ENCODE data around the gene CAPZA1.

Gene CAPZA1

DNA sequence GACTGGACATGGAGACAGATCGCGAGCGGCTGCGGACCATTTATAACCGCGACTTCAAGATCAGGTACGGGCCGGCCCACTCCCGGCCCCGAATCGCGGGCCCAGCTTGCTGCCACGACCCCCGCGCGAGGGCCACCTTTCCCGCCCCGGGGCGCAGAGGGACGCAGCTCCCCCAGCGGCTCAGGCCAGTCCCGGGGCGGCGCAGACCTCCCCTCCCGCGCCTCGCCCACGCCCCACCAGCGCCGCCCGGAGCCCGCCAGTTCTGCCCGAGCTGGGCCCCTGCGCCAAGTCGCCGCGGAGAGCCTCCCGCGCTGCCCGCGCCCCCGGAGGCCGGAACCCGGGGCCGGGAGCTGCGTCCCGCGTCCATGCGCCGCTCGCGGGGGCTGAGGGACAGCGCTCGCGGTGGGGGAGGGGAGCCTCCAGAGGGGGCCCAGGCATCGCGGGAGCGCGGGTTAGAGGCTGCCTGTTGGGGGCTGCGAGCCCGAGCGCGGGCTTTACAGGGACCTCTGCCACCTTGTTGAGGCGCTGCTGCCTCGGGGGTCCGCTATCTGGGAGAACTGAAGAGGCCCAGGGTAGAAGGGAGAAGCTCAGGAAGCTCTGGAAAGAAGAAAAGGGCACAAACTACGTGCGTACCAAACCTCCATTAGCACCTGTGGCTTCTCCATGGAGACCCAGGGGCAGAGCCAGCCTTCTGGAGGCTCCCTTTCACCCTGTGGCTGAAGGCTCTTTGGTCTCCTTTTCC lies 55.5 kb downstream of the CAPZA1 start:
- H3K4me1 ChIP-seq (ENCODE audit: control insufficient read depth, insufficient read depth, low read length): peaks cover 5% of the 10 kb centered on the region; the same call in 1 of the 2 replicates
- ChIA-PET CTCF (interaction anchor here (0.6 to 2.6 kb wide), 12 partner anchors 13 to 173 kb away, joined by 3 to 12 read pairs (median 5); no protein-coding TSS in a partner anchor), POLR2A (interaction anchor here (0.5 to 6.0 kb wide), 21 partner anchors 10 to 393 kb away, joined by 3 to 91 read pairs (median 5); partner anchors contain the start of genes CAPZA1, CTTNBP2NL, PPM1J and RHOC)
- H3K36me3 ChIP-seq (ENCODE audit: control insufficient read depth in 2 of 2, insufficient read depth in 1 of 2, low read length in 2 of 2): peaks cover 0 to 41% of the 10 kb centered on the region in 2 experiments; a peak in 1 of 3 replicates
- no peaks in the 10 kb centered on the region for H3K9me3 ChIP-seq (ENCODE audit: control insufficient read depth, insufficient read depth, low read depth, low read length)
- peak overlapping the region; percentile 85 for H3K27ac ChIP-seq (ENCODE audit: extremely low read depth, low read depth, low read length)
- peak overlapping the region; percentile 80 for H3K4me3 ChIP-seq (ENCODE audit: low read depth, low read length)
- TF ChIP-seq ZNF155 (tag by site-specific recombination; IDR thresholded peaks at IDR 0.05): no peak
- TF ChIP-seq ZNF239 (tag by site-specific recombination; IDR thresholded peaks at IDR 0.05): no peak
- TF ChIP-seq ZNF394 (tag by site-specific recombination; IDR thresholded peaks at IDR 0.05; ENCODE audit: borderline replicate concordance): peak; percentile 39; the same call in 1 of the 2 replicates
- peak; percentile 22; the same call in 1 of the 2 replicates for TF ChIP-seq YY1 (tag by site-specific recombination; IDR thresholded peaks at IDR 0.05)
- peak; percentile 75 for TF ChIP-seq GLIS2 (tag by site-specific recombination; IDR thresholded peaks at IDR 0.05)
- TF ChIP-seq TRIM28 (IDR thresholded peaks at IDR 0.05; ENCODE audit: borderline replicate concordance, low read length): 0 out of 2 replicates have a peak, but pooled peaks have one; percentile 29
- peak; percentile 70 for TF ChIP-seq PATZ1 (tag by site-specific recombination; IDR thresholded peaks at IDR 0.05)
- TF ChIP-seq ZNF223 (tag by site-specific recombination; IDR thresholded peaks at IDR 0.05): peak; percentile 96
- TF ChIP-seq EGR2 (tag by site-specific recombination; IDR thresholded peaks at IDR 0.05; ENCODE audit: low read depth): 0 out of 2 replicates have a peak, but pooled peaks have one; percentile 7
- TF ChIP-seq PBX3 (CRISPR knock-in tag; IDR thresholded peaks at IDR 0.05): peak; percentile 86; the same call in 1 of the 2 replicates
- TF ChIP-seq ZNF571 (tag by site-specific recombination; IDR thresholded peaks at IDR 0.05): no peak
- TF ChIP-seq SCRT1 (tag by site-specific recombination; IDR thresholded peaks at IDR 0.05; ENCODE audit: borderline replicate concordance): peak; percentile 96
- no peak for TF ChIP-seq YY2 (tag by site-specific recombination; IDR thresholded peaks at IDR 0.05)
- TF ChIP-seq, protein P1, sequence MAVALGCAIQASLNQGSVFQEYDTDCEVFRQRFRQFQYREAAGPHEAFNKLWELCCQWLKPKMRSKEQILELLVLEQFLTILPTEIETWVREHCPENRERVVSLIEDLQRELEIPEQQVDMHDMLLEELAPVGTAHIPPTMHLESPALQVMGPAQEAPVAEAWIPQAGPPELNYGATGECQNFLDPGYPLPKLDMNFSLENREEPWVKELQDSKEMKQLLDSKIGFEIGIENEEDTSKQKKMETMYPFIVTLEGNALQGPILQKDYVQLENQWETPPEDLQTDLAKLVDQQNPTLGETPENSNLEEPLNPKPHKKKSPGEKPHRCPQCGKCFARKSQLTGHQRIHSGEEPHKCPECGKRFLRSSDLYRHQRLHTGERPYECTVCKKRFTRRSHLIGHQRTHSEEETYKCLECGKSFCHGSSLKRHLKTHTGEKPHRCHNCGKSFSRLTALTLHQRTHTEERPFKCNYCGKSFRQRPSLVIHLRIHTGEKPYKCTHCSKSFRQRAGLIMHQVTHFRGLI (tag by site-specific recombination; IDR thresholded peaks at IDR 0.05): peak; percentile 38; the same call in 1 of the 2 replicates
- TF ChIP-seq ZNF133 (tag by site-specific recombination; IDR thresholded peaks at IDR 0.05): no peak
- peak; percentile 27; the same call in 1 of the 2 replicates for TF ChIP-seq ZNF596 (tag by site-specific recombination; IDR thresholded peaks at IDR 0.05)
- peak; percentile 99 for TF ChIP-seq SCRT2 (tag by site-specific recombination; IDR thresholded peaks at IDR 0.05)
- no peak for TF ChIP-seq ZNF76 (tag by site-specific recombination; IDR thresholded peaks at IDR 0.05; ENCODE audit: borderline replicate concordance, low read depth)
- TF ChIP-seq ZBTB8A (tag by site-specific recombination; IDR thresholded peaks at IDR 0.05): peak; percentile 81
- 0 out of 2 replicates have a peak, but pooled peaks have one; percentile 41 for TF ChIP-seq ZSCAN30 (tag by site-specific recombination; IDR thresholded peaks at IDR 0.05)
- peak; percentile 74 for TF ChIP-seq GLIS1 (tag by site-specific recombination; IDR thresholded peaks at IDR 0.05)
- TF ChIP-seq, protein P2, sequence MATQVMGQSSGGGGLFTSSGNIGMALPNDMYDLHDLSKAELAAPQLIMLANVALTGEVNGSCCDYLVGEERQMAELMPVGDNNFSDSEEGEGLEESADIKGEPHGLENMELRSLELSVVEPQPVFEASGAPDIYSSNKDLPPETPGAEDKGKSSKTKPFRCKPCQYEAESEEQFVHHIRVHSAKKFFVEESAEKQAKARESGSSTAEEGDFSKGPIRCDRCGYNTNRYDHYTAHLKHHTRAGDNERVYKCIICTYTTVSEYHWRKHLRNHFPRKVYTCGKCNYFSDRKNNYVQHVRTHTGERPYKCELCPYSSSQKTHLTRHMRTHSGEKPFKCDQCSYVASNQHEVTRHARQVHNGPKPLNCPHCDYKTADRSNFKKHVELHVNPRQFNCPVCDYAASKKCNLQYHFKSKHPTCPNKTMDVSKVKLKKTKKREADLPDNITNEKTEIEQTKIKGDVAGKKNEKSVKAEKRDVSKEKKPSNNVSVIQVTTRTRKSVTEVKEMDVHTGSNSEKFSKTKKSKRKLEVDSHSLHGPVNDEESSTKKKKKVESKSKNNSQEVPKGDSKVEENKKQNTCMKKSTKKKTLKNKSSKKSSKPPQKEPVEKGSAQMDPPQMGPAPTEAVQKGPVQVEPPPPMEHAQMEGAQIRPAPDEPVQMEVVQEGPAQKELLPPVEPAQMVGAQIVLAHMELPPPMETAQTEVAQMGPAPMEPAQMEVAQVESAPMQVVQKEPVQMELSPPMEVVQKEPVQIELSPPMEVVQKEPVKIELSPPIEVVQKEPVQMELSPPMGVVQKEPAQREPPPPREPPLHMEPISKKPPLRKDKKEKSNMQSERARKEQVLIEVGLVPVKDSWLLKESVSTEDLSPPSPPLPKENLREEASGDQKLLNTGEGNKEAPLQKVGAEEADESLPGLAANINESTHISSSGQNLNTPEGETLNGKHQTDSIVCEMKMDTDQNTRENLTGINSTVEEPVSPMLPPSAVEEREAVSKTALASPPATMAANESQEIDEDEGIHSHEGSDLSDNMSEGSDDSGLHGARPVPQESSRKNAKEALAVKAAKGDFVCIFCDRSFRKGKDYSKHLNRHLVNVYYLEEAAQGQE (tag by site-specific recombination; IDR thresholded peaks at IDR 0.05): peak; percentile 53
- peak; percentile 81 for TF ChIP-seq ZFHX2 (tag by site-specific recombination; conservative IDR thresholded peaks at IDR 0.05)
- TF ChIP-seq MEIS1 (CRISPR knock-in tag; IDR thresholded peaks at IDR 0.05; ENCODE audit: borderline replicate concordance): 0 out of 2 replicates have a peak, but pooled peaks have one; percentile 11
- peak; percentile 54; the same call in 1 of the 2 replicates for TF ChIP-seq ZNF677 (tag by site-specific recombination; IDR thresholded peaks at IDR 0.05)
- 0 out of 2 replicates have a peak, but pooled peaks have one; percentile 19 for TF ChIP-seq ZBTB7A (tag by site-specific recombination; IDR thresholded peaks at IDR 0.05; ENCODE audit: low read depth)
- no peak for TF ChIP-seq ZNF175 (tag by site-specific recombination; IDR thresholded peaks at IDR 0.05)

Measured in HEK293 (cell line).